Measurements from ENCODE around the gene CNNM2.

Gene CNNM2

GRCh38 chr10:103096130-103096529 is 178.0 kb downstream of the CNNM2 start:
- no peak for DNase-seq (ENCODE audit: extremely low read depth, low read depth)
- H3K4me3 ChIP-seq (replicated peaks; ENCODE audit: low read depth, low read length): no peak overlapping the region
- no peak for TF ChIP-seq CTCF (IDR thresholded peaks at IDR 0.05; ENCODE audit: low read depth, low read length, missing control alignments)

GRCh38 chr10:103098240-103098639 is 180.1 kb downstream of the CNNM2 start:
- DNase-seq (ENCODE audit: extremely low read depth, low read depth): no peak
- no peak overlapping the region for H3K4me3 ChIP-seq (replicated peaks; ENCODE audit: low read depth, low read length)
- TF ChIP-seq CTCF (IDR thresholded peaks at IDR 0.05; ENCODE audit: low read depth, low read length, missing control alignments): no peak

GRCh38 chr10:103100620-103101019 is 182.5 kb downstream of the CNNM2 start:
- no peak for TF ChIP-seq CTCF (IDR thresholded peaks at IDR 0.05; ENCODE audit: low read depth, low read length, missing control alignments)
- no peak overlapping the region for H3K4me3 ChIP-seq (replicated peaks; ENCODE audit: low read depth, low read length)
- DNase-seq (ENCODE audit: extremely low read depth, low read depth): no peak

GRCh38 chr10:103102195-103102594 is 184.1 kb downstream of the CNNM2 start:
- no peak for TF ChIP-seq CTCF (IDR thresholded peaks at IDR 0.05; ENCODE audit: low read depth, low read length, missing control alignments)
- H3K4me3 ChIP-seq (replicated peaks; ENCODE audit: low read depth, low read length): no peak overlapping the region
- no peak for DNase-seq (ENCODE audit: extremely low read depth, low read depth)

- DNase-seq (ENCODE audit: extremely low read depth, low read depth): no peak
- H3K4me3 ChIP-seq (replicated peaks; ENCODE audit: low read depth, low read length): no peak overlapping the region
- TF ChIP-seq CTCF (IDR thresholded peaks at IDR 0.05; ENCODE audit: low read depth, low read length, missing control alignments): no peak
Measured at GRCh38 chr10:103103989-103104388, 185.9 kb downstream of the CNNM2 start.

- DNase-seq (ENCODE audit: extremely low read depth, low read depth): no peak
- H3K4me3 ChIP-seq (replicated peaks; ENCODE audit: low read depth, low read length): no peak overlapping the region
- no peak for TF ChIP-seq CTCF (IDR thresholded peaks at IDR 0.05; ENCODE audit: low read depth, low read length, missing control alignments)
Measured at GRCh38 chr10:103104721-103105120, 186.6 kb downstream of the CNNM2 start.

- TF ChIP-seq CTCF (IDR thresholded peaks at IDR 0.05; ENCODE audit: low read depth, low read length, missing control alignments): no peak
- DNase-seq (ENCODE audit: extremely low read depth, low read depth): no peak
- no peak overlapping the region for H3K4me3 ChIP-seq (replicated peaks; ENCODE audit: low read depth, low read length)
Measured at GRCh38 chr10:103105462-103105861, 187.4 kb downstream of the CNNM2 start.

Data from HFF-Myc (cell line).